Activated T-cell treated with anti-CD3 and anti-CD28 coated beads, Interleukin-2, amount 50 U/mL, for 4 hours (primary cell): ENCODE measurements around the gene EIF6. TPM values are rescaled to one million over a fixed set of nuclear protein-coding genes. Genes with fewer than 3 reads are reported as not detected.

ENCODE experiments used
- total RNA-seq, 3 donors: library from RNA; stranded (reverse); gene quantifications; one replicate each; pipeline ENCODE4 v1.2.1, GENCODE V29; 2021

EIF6 gene
- total RNA-seq, 3 donors from 2014 or later, result 307 to 331 (median 310) TPM

Other genes with a start within 250 kb of the EIF6 start
- 10 to 100 TPM; 46.2 to 49.7 (median 47.2) TPM for gene TRPC4AP, start 192.0 kb downstream of the EIF6 start, total RNA-seq
- 10 to 100 TPM; 14.0 to 16.9 (median 16.7) TPM for gene EDEM2, start 137.4 kb downstream of the EIF6 start, total RNA-seq
- gene PROCR, start 112.7 kb downstream of the EIF6 start, total RNA-seq, result 1 to 10 TPM; 1.1 to 1.4 (median 1.2) TPM
- not detected for gene MMP24, start 58.1 kb downstream of the EIF6 start, total RNA-seq
- gene MMP24OS, start 6.7 kb downstream of the EIF6 start, total RNA-seq, result 10 to 100 TPM; 22.4 to 23.1 (median 22.9) TPM
- not detected for gene FAM83C, start 7.7 kb upstream of the EIF6 start, total RNA-seq
- gene UQCC1, start 127.2 kb upstream of the EIF6 start, total RNA-seq, result 10 to 100 TPM; 58.1 to 61.7 (median 58.5) TPM
- gene GDF5, start 153.5 kb upstream of the EIF6 start, total RNA-seq, result not detected
- gene CEP250, start 170.8 kb upstream of the EIF6 start, total RNA-seq, result 10 to 100 TPM; 27.7 to 31.9 (median 30.9) TPM
- not detected for gene C20orf173, start 244.9 kb upstream of the EIF6 start, total RNA-seq